Loucy (cell line): Measurements from ENCODE around the gene ACTBL2.
A peak's percentile ranks its signal among the peaks of the same experiment; 100 is the strongest.

Experiments
- H2AFZ ChIP-seq: fragments of 200-600 bp; sonication (generic); 2 replicates; pipeline ENCODE4 v1.6.0; 2016; ENCODE audit warnings: antibody characterized with exemption, mild to moderate bottlenecking, low read length, moderate library complexity
- H3F3A ChIP-seq: fragments of 200-600 bp; 2 replicates; pipeline ENCODE4 v1.6.0; 2016; ENCODE audit warnings: antibody characterized with exemption, low read depth, mild to moderate bottlenecking
- H3K27me3 ChIP-seq: fragments of 200-600 bp; sonication (generic); 2 replicates; pipeline ENCODE4 v1.6.1; 2014; ENCODE audit warnings: low read length, mild to moderate bottlenecking; ENCODE audit not compliant: insufficient read depth, poor library complexity, severe bottlenecking
- H3K36me3 ChIP-seq: fragments of 200-600 bp; sonication (generic); 2 replicates; pipeline ENCODE4 v1.6.1; 2016; ENCODE audit warnings: low read length; ENCODE audit not compliant: insufficient read depth
- H3K4me1 ChIP-seq: fragments of 200-600 bp; sonication (generic); 2 replicates; pipeline ENCODE4 v1.5.1; 2014; ENCODE audit warnings: low read length, mild to moderate bottlenecking; ENCODE audit not compliant: insufficient read depth, poor library complexity, severe bottlenecking
- H3K4me2 ChIP-seq: fragments of 200-600 bp; sonication (generic); 2 replicates; pipeline ENCODE4 v1.6.0; 2014; ENCODE audit warnings: antibody characterized with exemption, low read length, low read depth, mild to moderate bottlenecking; ENCODE audit not compliant: poor library complexity, severe bottlenecking
- H3K4me3 ChIP-seq: fragments of 200-600 bp; sonication (generic); 2 replicates; pipeline ENCODE4 v1.5.1; 2014; ENCODE audit warnings: low read length, mild to moderate bottlenecking, mixed read lengths; ENCODE audit not compliant: poor library complexity, severe bottlenecking
- H3K79me2 ChIP-seq: fragments of 200-600 bp; sonication (generic); 2 replicates; pipeline ENCODE4 v1.6.1; 2014; ENCODE audit warnings: low read length; ENCODE audit not compliant: insufficient read depth
- H3K9ac ChIP-seq: fragments of 200-600 bp; sonication (generic); 2 replicates; pipeline ENCODE4 v1.6.0; 2014; ENCODE audit warnings: mild to moderate bottlenecking, low read depth, low read length, moderate library complexity; ENCODE audit not compliant: poor library complexity, severe bottlenecking
- H3K9me2 ChIP-seq: fragments of 200-600 bp; sonication (generic); replicated peaks from 2 replicates; pipeline ENCODE4 v1.6.1; 2016; ENCODE audit warnings: low read depth, low read length, mixed read lengths
- H3K9me3 ChIP-seq: fragments of 200-600 bp; sonication (generic); 2 replicates; pipeline ENCODE4 v1.6.1; 2014; ENCODE audit warnings: mild to moderate bottlenecking, antibody characterized with exemption, low read length, low read depth; ENCODE audit not compliant: insufficient read depth
- H4K20me1 ChIP-seq: fragments of 200-600 bp; sonication (generic); 2 replicates; pipeline ENCODE4 v1.6.0; 2014; ENCODE audit warnings: antibody characterized with exemption, low read length, mild to moderate bottlenecking; ENCODE audit not compliant: insufficient read depth, poor library complexity, severe bottlenecking
- EZH2phosphoT487 ChIP-seq: fragments of 200-600 bp; IDR thresholded peaks from 2 replicates; pipeline ENCODE4 v1.6.1; 2018; ENCODE audit warnings: antibody characterized with exemption, mild to moderate bottlenecking, moderate library complexity, borderline replicate concordance
- TF ChIP-seq, protein P1 (sequence below): fragments of 200-600 bp; sonication (generic); conservative IDR thresholded peaks from 2 replicates; pipeline ENCODE4 v1.5.1; 2014; ENCODE audit warnings: mild to moderate bottlenecking, antibody characterized with exemption, low read length

The ACTBL2 gene

DNA sequence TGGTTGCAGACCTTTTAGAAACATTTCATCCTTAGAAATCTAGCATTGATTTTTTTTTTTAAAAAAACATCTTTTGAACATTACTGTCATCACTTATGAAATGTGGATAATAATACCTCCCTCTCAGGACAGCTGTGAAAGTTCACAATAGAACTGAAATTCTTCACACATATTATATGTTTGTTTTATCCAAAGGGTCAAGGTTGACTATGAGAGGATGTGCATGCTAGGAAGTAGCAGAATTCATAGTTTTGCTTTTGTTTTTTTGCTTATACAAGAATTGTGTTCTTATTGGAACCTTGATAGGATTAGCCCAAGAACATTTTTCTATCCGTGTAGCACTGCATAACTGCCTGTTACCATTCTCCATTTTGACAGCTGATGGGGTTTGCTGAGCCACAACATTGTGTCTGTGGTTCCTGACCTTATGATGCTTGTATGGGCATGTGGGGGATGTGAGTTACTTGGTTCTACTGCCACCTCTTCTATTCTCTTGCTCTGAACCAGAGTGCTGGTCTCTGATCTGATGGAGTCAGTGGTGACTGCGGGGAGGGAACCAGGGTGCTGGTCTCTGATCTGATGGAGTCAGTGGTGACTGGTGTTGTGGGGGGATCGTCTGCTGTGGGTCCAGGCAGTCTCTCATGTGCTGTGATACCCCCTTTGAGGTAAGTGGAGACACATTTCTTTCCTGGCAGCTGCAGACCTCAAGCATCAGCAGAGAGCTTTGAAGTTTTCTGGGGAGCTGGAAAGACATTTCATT is 27.1 kb upstream of the ACTBL2 start:
- Histone ChIP-seq H3K4me2 (peak overlapping the region; percentile 32), H3K4me3 (no peak overlapping the region), H3K79me2 (no peaks in the 10 kb centered on the region), H3K27me3 (no peaks in the 10 kb centered on the region), H3K36me3 (no peaks in the 10 kb centered on the region), H3F3A (no peaks in the 10 kb centered on the region), H3K4me1 (peaks cover 7% of the 10 kb centered on the region), H3K9ac (no peak overlapping the region), H3K9me3 (no peaks in the 10 kb centered on the region), H4K20me1 (no peaks in the 10 kb centered on the region), H2AFZ (no peak overlapping the region), H3K9me2 (no peaks in the 10 kb centered on the region)
- no peak for TF ChIP-seq EZH2phosphoT487
- TF ChIP-seq, protein P1, sequence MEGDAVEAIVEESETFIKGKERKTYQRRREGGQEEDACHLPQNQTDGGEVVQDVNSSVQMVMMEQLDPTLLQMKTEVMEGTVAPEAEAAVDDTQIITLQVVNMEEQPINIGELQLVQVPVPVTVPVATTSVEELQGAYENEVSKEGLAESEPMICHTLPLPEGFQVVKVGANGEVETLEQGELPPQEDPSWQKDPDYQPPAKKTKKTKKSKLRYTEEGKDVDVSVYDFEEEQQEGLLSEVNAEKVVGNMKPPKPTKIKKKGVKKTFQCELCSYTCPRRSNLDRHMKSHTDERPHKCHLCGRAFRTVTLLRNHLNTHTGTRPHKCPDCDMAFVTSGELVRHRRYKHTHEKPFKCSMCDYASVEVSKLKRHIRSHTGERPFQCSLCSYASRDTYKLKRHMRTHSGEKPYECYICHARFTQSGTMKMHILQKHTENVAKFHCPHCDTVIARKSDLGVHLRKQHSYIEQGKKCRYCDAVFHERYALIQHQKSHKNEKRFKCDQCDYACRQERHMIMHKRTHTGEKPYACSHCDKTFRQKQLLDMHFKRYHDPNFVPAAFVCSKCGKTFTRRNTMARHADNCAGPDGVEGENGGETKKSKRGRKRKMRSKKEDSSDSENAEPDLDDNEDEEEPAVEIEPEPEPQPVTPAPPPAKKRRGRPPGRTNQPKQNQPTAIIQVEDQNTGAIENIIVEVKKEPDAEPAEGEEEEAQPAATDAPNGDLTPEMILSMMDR: no peak

DNA sequence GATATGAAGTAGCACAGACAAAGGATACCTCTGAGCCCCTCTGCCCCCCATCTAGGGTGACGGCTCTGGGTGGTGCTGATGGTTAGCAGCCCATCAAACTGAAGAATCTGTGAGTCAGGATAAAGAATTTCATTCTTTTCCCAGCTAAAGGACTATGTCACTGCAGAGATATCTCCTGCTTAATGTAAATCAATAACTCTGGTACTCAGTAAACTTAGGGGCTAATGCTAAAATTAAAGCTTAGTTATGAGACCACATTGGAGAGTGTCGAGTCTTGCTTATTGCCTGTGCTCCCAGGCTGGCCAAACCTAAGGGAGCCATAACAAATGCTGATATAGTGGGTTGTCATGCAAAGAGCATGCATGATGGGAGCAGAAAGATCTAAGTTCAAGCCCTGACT is 25.6 kb upstream of the ACTBL2 start:
- Histone ChIP-seq H3K27me3 (no peaks in the 10 kb centered on the region), H3K4me2 (no peak overlapping the region), H3F3A (no peaks in the 10 kb centered on the region), H3K4me3 (no peak overlapping the region), H3K79me2 (no peaks in the 10 kb centered on the region), H3K9me3 (no peaks in the 10 kb centered on the region), H3K9me2 (no peaks in the 10 kb centered on the region), H4K20me1 (no peaks in the 10 kb centered on the region), H3K36me3 (no peaks in the 10 kb centered on the region), H2AFZ (no peak overlapping the region), H3K9ac (no peak overlapping the region), H3K4me1 (peaks cover 11% of the 10 kb centered on the region)
- no peak for TF ChIP-seq EZH2phosphoT487
- TF ChIP-seq, protein P1: no peak

DNA sequence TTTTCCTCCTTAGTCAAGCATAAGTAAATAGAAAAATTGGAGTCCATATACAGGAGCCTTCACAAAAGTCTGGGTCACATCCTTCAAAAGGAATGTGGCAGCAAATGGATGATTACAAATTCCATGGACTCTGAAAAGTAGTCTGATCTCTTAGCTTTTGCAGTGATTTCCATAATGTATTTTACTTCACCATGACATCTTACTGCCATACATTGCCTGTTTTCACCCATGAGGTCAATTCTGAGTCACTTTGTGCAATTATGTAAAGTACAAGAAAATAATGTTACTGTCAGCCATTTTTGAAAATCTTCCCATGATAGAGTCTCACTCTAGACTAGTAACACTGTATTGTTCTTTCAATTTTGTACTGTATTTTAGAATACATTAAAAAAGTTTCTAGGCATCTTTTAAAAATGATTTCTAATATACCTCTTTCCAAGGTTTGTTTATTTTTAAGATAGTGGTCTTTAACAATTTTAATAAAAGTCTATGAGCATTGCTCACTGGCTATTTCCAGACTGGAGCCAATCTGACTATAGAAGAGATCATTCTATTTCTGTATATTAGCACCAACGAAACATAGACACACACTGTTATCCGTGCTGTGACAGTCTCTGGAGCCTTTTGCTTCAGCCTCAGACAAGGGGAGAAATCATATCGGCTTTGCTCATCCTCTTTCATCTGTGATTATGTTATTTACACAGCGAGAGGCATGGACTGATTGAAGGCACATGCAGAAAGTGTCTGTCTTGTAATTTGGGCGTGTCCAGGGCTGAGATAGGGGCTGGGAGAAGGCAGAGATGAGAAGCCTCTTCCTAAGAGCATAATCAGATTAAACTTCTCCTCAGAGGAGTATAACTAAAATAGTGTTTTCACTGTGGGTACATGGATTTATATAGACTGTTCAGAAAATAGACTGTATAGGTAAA is 22.9 kb upstream of the ACTBL2 start:
- no peak overlapping the region for H3K4me2 ChIP-seq
- no peaks in the 10 kb centered on the region for H3K9me3 ChIP-seq
- H3K4me1 ChIP-seq: peaks cover 25% of the 10 kb centered on the region
- H3K79me2 ChIP-seq: no peaks in the 10 kb centered on the region
- no peak for TF ChIP-seq EZH2phosphoT487
- TF ChIP-seq, protein P1: no peak
- no peaks in the 10 kb centered on the region for H4K20me1 ChIP-seq
- no peaks in the 10 kb centered on the region for H3K27me3 ChIP-seq
- H3K9ac ChIP-seq: no peak overlapping the region
- H3K4me3 ChIP-seq: no peak overlapping the region
- H3K36me3 ChIP-seq: no peaks in the 10 kb centered on the region
- H3F3A ChIP-seq: no peaks in the 10 kb centered on the region
- H2AFZ ChIP-seq: no peak overlapping the region
- H3K9me2 ChIP-seq: no peaks in the 10 kb centered on the region
